SK-N-SH (cell line): Measurements from ENCODE around the gene ST7. TPM values are rescaled to one million over a fixed set of nuclear protein-coding genes. Genes with fewer than 3 reads are reported as not detected.

ENCODE experiments used
- CTCF ChIA-PET: fragments of 300-600, 350-600 bp; formaldehyde crosslinking; extraction: SDS; loops from one replicate; lab custom pipeline; 2021; lab: Yijun Ruan, JAX
- POLR2A ChIA-PET: fragments of 350-600 bp; sonication (Branson Sonifier 250); formaldehyde crosslinking; extraction: SDS; loops from one replicate; lab custom pipeline; 2020; ENCODE audit warnings: antibody characterized with exemption, inconsistent platforms; lab: Yijun Ruan, JAX
- DNase-seq: peaks from one replicate; pipeline ENCODE4 v3.0.0; 2012
- H2AFZ ChIP-seq: fragments of 200-600 bp; sonication (generic); 2 replicates; pipeline ENCODE4 v1.8.1; 2016; ENCODE audit warnings: antibody characterized with exemption, mild to moderate bottlenecking, low read depth
- H3F3A ChIP-seq: fragments of 200-600 bp; sonication (generic); replicated peaks from 2 replicates; pipeline ENCODE3; 2016; ENCODE audit warnings: antibody characterized with exemption, mild to moderate bottlenecking; ENCODE audit not compliant: insufficient read depth
- H3K27ac ChIP-seq, 2 experiments: fragments of 200-500 bp in 1 of 2; fragments of 200-600 bp in 1 of 2; sonication (Bioruptor generic) in 1 of 2; sonication (generic), shearing (Covaris generic) in 1 of 2; 2 replicates each; pipeline versions ENCODE4 v1.5.1 to v1.6.1; 2014 to 2016; ENCODE audit warnings: low read depth in 2 of 2, inconsistent platforms in 1 of 2, low read length in 1 of 2, mild to moderate bottlenecking in 1 of 2, mixed read lengths in 1 of 2
- H3K27me3 ChIP-seq: fragments of 200-600 bp; sonication (generic), shearing (Covaris generic); 2 replicates; pipeline ENCODE4 v1.6.1; 2016; ENCODE audit warnings: mixed run types; ENCODE audit not compliant: insufficient read depth
- H3K36me3 ChIP-seq, 2 experiments: fragments of 200-500 bp in 1 of 2; fragments of 200-600 bp in 1 of 2; sonication (Bioruptor generic) in 1 of 2; sonication (generic) in 1 of 2; replicated peaks in 1 of 2; 2 replicates each; pipeline versions ENCODE3 to v1.5.1; 2014 to 2016; ENCODE audit warnings: low read length in 1 of 2, mild to moderate bottlenecking in 1 of 2; ENCODE audit not compliant: insufficient read depth in 2 of 2, control insufficient read depth in 1 of 2
- H3K4me1 ChIP-seq, 2 experiments: fragments of 200-500 bp in 1 of 2; fragments of 200-600 bp in 1 of 2; sonication (Bioruptor generic) in 1 of 2; sonication (generic), shearing (Covaris generic) in 1 of 2; 2 replicates each; pipeline versions ENCODE4 v1.5.1 to v1.6.1; 2014 to 2016; ENCODE audit warnings: low read depth in 1 of 2, low read length in 1 of 2, mixed run types in 1 of 2; ENCODE audit not compliant: insufficient read depth in 2 of 2, control insufficient read depth in 1 of 2
- H3K4me2 ChIP-seq: fragments of 200-600 bp; sonication (generic), shearing (Covaris generic); 2 replicates; pipeline ENCODE4 v1.6.1; 2017; ENCODE audit warnings: mixed run types
- H3K4me3 ChIP-seq, 2 experiments: fragments of 200-500 bp in 1 of 2; fragments of 200-600 bp in 1 of 2; sonication (Bioruptor generic) in 1 of 2; sonication (generic), shearing (Covaris generic) in 1 of 2; 2 replicates each; pipeline versions ENCODE4 v1.5.1 to v1.8.1; 2014 to 2016; ENCODE audit warnings: low read depth in 2 of 2, inconsistent platforms in 1 of 2, low read length in 1 of 2, mild to moderate bottlenecking in 1 of 2, mixed read lengths in 1 of 2, moderate library complexity in 1 of 2
- H3K79me2 ChIP-seq: fragments of 200-600 bp; sonication (generic); 2 replicates; pipeline ENCODE4 v1.8.1; 2017; ENCODE audit warnings: mild to moderate bottlenecking; ENCODE audit not compliant: insufficient read depth
- H3K9ac ChIP-seq: fragments of 200-600 bp; sonication (generic); 2 replicates; pipeline ENCODE4 v1.6.1; 2017; ENCODE audit warnings: mixed run types
- H3K9me2 ChIP-seq: fragments of 200-600 bp; sonication (generic); 2 replicates; pipeline ENCODE4 v1.6.1; 2017; ENCODE audit warnings: mixed run types
- H3K9me3 ChIP-seq: fragments of 200-600 bp; sonication (generic); 2 replicates; pipeline ENCODE4 v1.6.1; 2017; ENCODE audit warnings: mixed run types, mild to moderate bottlenecking, moderate library complexity
- H4K20me1 ChIP-seq: fragments of 200-600 bp; sonication (generic); 2 replicates; pipeline ENCODE4 v1.6.1; 2017; ENCODE audit warnings: mild to moderate bottlenecking, mixed run types; ENCODE audit not compliant: insufficient read depth
- CHD2 ChIP-seq: fragments of 150-350 bp; IDR thresholded peaks from 2 replicates; pipeline ENCODE4 v1.6.1; 2018; ENCODE audit warnings: low read length; ENCODE audit not compliant: partially characterized antibody
- ELF1 ChIP-seq: IDR thresholded peaks from 2 replicates; pipeline ENCODE4 v1.4.0; 2012
- EP300 ChIP-seq, 2 experiments: IDR thresholded peaks; 2 replicates each; pipeline versions ENCODE4 v1.4.0 to v1.6.1; 2012; ENCODE audit warnings: borderline replicate concordance in 1 of 2, low read depth in 1 of 2, low read length in 1 of 2
- FOXJ3 ChIP-seq: sonication (generic); formaldehyde crosslinking; IDR thresholded peaks from 2 replicates; pipeline ENCODE4 v1.5.1; 2020; ENCODE audit warnings: mild to moderate bottlenecking, missing genetic modification reagents
- FOXM1 ChIP-seq: IDR thresholded peaks from 2 replicates; pipeline ENCODE4 v1.4.0; 2012; ENCODE audit warnings: low read depth, mild to moderate bottlenecking
- GABPA ChIP-seq: IDR thresholded peaks from 2 replicates; pipeline ENCODE4 v1.4.0; 2012; ENCODE audit warnings: low read depth, mild to moderate bottlenecking
- JUND ChIP-seq: IDR thresholded peaks from 2 replicates; pipeline ENCODE4 v1.4.0; 2012
- MEF2A ChIP-seq: IDR thresholded peaks from 2 replicates; pipeline ENCODE4 v1.4.0; 2012; ENCODE audit warnings: low read depth, borderline replicate concordance
- MXI1 ChIP-seq: IDR thresholded peaks from 2 replicates; pipeline ENCODE4 v1.6.1; 2012; ENCODE audit warnings: mild to moderate bottlenecking, low read depth, low read length, improper control_type of control experiment
- NRF1 ChIP-seq: IDR thresholded peaks from 2 replicates; pipeline ENCODE4 v1.6.1; 2012; ENCODE audit warnings: low read depth, mild to moderate bottlenecking, low read length
- RAD21 ChIP-seq: IDR thresholded peaks from 2 replicates; pipeline ENCODE4 v1.6.1; 2012; ENCODE audit warnings: mild to moderate bottlenecking, low read length
- RXRA ChIP-seq: IDR thresholded peaks from 2 replicates; pipeline ENCODE4 v1.4.0; 2012; ENCODE audit warnings: low read depth, mild to moderate bottlenecking, borderline replicate concordance
- SIN3A ChIP-seq: IDR thresholded peaks from 2 replicates; pipeline ENCODE4 v1.6.1; 2012; ENCODE audit warnings: low read depth, mild to moderate bottlenecking, low read length, moderate library complexity, borderline replicate concordance
- SMC3 ChIP-seq: IDR thresholded peaks from 2 replicates; pipeline ENCODE4 v1.6.1; 2012; ENCODE audit warnings: low read depth, low read length, improper control_type of control experiment
- TAF1 ChIP-seq: IDR thresholded peaks from 2 replicates; pipeline ENCODE4 v1.6.1; 2012; ENCODE audit warnings: low read depth, mild to moderate bottlenecking, low read length, moderate library complexity, borderline replicate concordance
- TCF12 ChIP-seq: IDR thresholded peaks from 2 replicates; pipeline ENCODE4 v1.4.0; 2012
- TEAD4 ChIP-seq: IDR thresholded peaks from 2 replicates; pipeline ENCODE4 v1.4.0; 2012; ENCODE audit warnings: mild to moderate bottlenecking, borderline replicate concordance; ENCODE audit not compliant: insufficient read depth
- whole genome bisulfite sequencing: methylation state at CpG from one replicate; pipeline ENCODE4 v1.1.6; 2017; ENCODE audit warnings: low lambda C conversion rate; 5-methylcytosine and 5-hydroxymethylcytosine counted together
- polyA plus RNA-seq, 3 experiments: library from polyadenylated mRNA; depleted of rRNA; stranded (reverse); fragments of >200 nt; gene quantifications; 2 replicates each; pipeline ENCODE4 v1.2.3, GENCODE V29; 2012
- TF ChIP-seq, protein P1 (sequence below): IDR thresholded peaks from 2 replicates; pipeline ENCODE4 v1.6.1; 2012; ENCODE audit warnings: mild to moderate bottlenecking, low read depth, low read length, moderate library complexity
- TF ChIP-seq, protein P2 (sequence below): fragments of 150-350 bp; IDR thresholded peaks from 2 replicates; pipeline ENCODE4 v1.6.1; 2016; ENCODE audit warnings: mild to moderate bottlenecking, low read depth, low read length
- TF ChIP-seq, protein P3 (sequence below): fragments of 200-600 bp; sonication (generic); IDR thresholded peaks from 2 replicates; pipeline ENCODE4 v1.6.1; 2017; ENCODE audit warnings: antibody characterized with exemption, mild to moderate bottlenecking, moderate library complexity
- TF ChIP-seq, protein P4 (sequence below): fragments of 150-350 bp; IDR thresholded peaks from 2 replicates; pipeline ENCODE4 v1.6.1; 2017; ENCODE audit warnings: antibody characterized with exemption, low read length, low read depth, borderline replicate concordance
- TF ChIP-seq, protein P5 (sequence below): IDR thresholded peaks from 2 replicates; pipeline ENCODE4 v1.4.0; 2012; ENCODE audit warnings: low read depth, borderline replicate concordance
- TF ChIP-seq, protein P6 (sequence below): IDR thresholded peaks from 2 replicates; pipeline ENCODE4; 2012

ST7 gene
- polyA plus RNA-seq, 1 of the 3 experiments (the other 2 are of a cell fraction), result 23.5 TPM

DNA sequence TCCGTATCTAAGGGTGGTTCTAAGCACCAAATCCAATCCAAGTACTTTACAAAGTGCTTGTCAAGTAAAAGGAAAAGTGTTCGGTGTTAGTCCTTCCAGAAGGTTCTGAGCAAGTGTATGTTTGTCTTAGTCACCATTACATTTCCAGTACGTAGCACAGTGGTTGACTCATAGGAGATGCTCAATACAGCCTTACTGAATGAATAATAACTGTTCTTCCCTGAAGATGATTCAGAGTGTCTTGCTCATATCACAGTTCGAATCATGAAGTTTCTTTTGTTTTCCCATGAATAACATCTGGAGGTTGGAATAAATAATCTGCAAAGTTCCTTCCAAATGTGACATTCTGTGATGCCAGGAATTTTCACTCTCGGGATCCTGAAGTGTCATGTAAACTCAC, 316.1 kb downstream of the ST7 start:
- no peak overlapping the region for H3K4me3 ChIP-seq
- H3K27ac ChIP-seq, result peak overlapping the region in 1 of 2 experiments; percentile 98; a peak in 3 of 4 replicates
- peak overlapping the region; percentile 65 for H3K9ac ChIP-seq
- no peak for TF ChIP-seq GABPA
- TF ChIP-seq TAF1, result peak; percentile 49; the same call in 1 of the 2 replicates
- TF ChIP-seq CHD2, result no peak
- TF ChIP-seq, protein P1, sequence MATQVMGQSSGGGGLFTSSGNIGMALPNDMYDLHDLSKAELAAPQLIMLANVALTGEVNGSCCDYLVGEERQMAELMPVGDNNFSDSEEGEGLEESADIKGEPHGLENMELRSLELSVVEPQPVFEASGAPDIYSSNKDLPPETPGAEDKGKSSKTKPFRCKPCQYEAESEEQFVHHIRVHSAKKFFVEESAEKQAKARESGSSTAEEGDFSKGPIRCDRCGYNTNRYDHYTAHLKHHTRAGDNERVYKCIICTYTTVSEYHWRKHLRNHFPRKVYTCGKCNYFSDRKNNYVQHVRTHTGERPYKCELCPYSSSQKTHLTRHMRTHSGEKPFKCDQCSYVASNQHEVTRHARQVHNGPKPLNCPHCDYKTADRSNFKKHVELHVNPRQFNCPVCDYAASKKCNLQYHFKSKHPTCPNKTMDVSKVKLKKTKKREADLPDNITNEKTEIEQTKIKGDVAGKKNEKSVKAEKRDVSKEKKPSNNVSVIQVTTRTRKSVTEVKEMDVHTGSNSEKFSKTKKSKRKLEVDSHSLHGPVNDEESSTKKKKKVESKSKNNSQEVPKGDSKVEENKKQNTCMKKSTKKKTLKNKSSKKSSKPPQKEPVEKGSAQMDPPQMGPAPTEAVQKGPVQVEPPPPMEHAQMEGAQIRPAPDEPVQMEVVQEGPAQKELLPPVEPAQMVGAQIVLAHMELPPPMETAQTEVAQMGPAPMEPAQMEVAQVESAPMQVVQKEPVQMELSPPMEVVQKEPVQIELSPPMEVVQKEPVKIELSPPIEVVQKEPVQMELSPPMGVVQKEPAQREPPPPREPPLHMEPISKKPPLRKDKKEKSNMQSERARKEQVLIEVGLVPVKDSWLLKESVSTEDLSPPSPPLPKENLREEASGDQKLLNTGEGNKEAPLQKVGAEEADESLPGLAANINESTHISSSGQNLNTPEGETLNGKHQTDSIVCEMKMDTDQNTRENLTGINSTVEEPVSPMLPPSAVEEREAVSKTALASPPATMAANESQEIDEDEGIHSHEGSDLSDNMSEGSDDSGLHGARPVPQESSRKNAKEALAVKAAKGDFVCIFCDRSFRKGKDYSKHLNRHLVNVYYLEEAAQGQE, result no peak
- TF ChIP-seq NRF1, result no peak
- no peak for TF ChIP-seq MXI1
- TF ChIP-seq, protein P2, sequence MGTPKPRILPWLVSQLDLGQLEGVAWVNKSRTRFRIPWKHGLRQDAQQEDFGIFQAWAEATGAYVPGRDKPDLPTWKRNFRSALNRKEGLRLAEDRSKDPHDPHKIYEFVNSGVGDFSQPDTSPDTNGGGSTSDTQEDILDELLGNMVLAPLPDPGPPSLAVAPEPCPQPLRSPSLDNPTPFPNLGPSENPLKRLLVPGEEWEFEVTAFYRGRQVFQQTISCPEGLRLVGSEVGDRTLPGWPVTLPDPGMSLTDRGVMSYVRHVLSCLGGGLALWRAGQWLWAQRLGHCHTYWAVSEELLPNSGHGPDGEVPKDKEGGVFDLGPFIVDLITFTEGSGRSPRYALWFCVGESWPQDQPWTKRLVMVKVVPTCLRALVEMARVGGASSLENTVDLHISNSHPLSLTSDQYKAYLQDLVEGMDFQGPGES, result no peak
- no peak for TF ChIP-seq RAD21
- TF ChIP-seq, protein P3, sequence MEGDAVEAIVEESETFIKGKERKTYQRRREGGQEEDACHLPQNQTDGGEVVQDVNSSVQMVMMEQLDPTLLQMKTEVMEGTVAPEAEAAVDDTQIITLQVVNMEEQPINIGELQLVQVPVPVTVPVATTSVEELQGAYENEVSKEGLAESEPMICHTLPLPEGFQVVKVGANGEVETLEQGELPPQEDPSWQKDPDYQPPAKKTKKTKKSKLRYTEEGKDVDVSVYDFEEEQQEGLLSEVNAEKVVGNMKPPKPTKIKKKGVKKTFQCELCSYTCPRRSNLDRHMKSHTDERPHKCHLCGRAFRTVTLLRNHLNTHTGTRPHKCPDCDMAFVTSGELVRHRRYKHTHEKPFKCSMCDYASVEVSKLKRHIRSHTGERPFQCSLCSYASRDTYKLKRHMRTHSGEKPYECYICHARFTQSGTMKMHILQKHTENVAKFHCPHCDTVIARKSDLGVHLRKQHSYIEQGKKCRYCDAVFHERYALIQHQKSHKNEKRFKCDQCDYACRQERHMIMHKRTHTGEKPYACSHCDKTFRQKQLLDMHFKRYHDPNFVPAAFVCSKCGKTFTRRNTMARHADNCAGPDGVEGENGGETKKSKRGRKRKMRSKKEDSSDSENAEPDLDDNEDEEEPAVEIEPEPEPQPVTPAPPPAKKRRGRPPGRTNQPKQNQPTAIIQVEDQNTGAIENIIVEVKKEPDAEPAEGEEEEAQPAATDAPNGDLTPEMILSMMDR, result no peak
- TF ChIP-seq RXRA, result peak; percentile 26; the same call in 1 of the 2 replicates
- 0 out of 2 replicates have a peak, but pooled peaks have one; percentile 33 for TF ChIP-seq SIN3A
- TF ChIP-seq, protein P4, sequence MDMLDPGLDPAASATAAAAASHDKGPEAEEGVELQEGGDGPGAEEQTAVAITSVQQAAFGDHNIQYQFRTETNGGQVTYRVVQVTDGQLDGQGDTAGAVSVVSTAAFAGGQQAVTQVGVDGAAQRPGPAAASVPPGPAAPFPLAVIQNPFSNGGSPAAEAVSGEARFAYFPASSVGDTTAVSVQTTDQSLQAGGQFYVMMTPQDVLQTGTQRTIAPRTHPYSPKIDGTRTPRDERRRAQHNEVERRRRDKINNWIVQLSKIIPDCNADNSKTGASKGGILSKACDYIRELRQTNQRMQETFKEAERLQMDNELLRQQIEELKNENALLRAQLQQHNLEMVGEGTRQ, result no peak
- TF ChIP-seq MEF2A, result peak; percentile 63; the same call in 1 of the 2 replicates
- TF ChIP-seq TEAD4, result peak; percentile 48; the same call in 1 of the 2 replicates
- TF ChIP-seq ELF1, result 0 out of 2 replicates have a peak, but pooled peaks have one; percentile 11
- no peak for TF ChIP-seq SMC3
- peak; percentile 31 to 78; a peak in 3 of 4 replicates for TF ChIP-seq EP300 (IDR thresholded peaks at IDR 0.05; ENCODE audit: borderline replicate concordance in 1 of 2, low read depth in 1 of 2, low read length in 1 of 2)
- TF ChIP-seq, protein P5, sequence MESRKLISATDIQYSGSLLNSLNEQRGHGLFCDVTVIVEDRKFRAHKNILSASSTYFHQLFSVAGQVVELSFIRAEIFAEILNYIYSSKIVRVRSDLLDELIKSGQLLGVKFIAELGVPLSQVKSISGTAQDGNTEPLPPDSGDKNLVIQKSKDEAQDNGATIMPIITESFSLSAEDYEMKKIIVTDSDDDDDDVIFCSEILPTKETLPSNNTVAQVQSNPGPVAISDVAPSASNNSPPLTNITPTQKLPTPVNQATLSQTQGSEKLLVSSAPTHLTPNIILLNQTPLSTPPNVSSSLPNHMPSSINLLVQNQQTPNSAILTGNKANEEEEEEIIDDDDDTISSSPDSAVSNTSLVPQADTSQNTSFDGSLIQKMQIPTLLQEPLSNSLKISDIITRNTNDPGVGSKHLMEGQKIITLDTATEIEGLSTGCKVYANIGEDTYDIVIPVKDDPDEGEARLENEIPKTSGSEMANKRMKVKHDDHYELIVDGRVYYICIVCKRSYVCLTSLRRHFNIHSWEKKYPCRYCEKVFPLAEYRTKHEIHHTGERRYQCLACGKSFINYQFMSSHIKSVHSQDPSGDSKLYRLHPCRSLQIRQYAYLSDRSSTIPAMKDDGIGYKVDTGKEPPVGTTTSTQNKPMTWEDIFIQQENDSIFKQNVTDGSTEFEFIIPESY, result peak; percentile 50; the same call in 1 of the 2 replicates
- peak; percentile 67; the same call in 1 of the 2 replicates for TF ChIP-seq FOXM1
- TF ChIP-seq TCF12, result peak; percentile 96
- peak; percentile 95 for TF ChIP-seq JUND
- TF ChIP-seq FOXJ3 (CRISPR knock-in tag), result no peak
- TF ChIP-seq, protein P6, sequence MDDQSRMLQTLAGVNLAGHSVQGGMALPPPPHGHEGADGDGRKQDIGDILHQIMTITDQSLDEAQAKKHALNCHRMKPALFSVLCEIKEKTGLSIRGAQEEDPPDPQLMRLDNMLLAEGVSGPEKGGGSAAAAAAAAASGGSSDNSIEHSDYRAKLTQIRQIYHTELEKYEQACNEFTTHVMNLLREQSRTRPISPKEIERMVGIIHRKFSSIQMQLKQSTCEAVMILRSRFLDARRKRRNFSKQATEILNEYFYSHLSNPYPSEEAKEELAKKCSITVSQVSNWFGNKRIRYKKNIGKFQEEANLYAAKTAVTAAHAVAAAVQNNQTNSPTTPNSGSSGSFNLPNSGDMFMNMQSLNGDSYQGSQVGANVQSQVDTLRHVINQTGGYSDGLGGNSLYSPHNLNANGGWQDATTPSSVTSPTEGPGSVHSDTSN, result peak; percentile 83

More for the DNA sequence above, 316.1 kb downstream of the ST7 start:
- no peaks in the 10 kb centered on the region for H3K36me3 ChIP-seq
- H3K27me3 ChIP-seq, result no peaks in the 10 kb centered on the region
- 17% methylated on average over 5 of the region's 5 CpGs for WGBS
- H2AFZ ChIP-seq, result peak overlapping the region; percentile 4; the same call in 1 of the 2 replicates
- no peaks in the 10 kb centered on the region for H3K79me2 ChIP-seq
- no peaks in the 10 kb centered on the region; a peak in 2 of 4 replicates for H3K4me1 ChIP-seq
- DNase-seq, result no peak
- POLR2A ChIA-PET, result no interaction called here
- H4K20me1 ChIP-seq, result no peaks in the 10 kb centered on the region
- peak overlapping the region; percentile 50 for H3K4me2 ChIP-seq
- H3K9me2 ChIP-seq, result no peaks in the 10 kb centered on the region
- H3K9me3 ChIP-seq, result no peaks in the 10 kb centered on the region
- H3F3A ChIP-seq, result peaks cover 24% of the 10 kb centered on the region
- CTCF ChIA-PET, result no interaction called here
